Measurements from ENCODE around the gene LSP1.

LSP1 gene

DNA sequence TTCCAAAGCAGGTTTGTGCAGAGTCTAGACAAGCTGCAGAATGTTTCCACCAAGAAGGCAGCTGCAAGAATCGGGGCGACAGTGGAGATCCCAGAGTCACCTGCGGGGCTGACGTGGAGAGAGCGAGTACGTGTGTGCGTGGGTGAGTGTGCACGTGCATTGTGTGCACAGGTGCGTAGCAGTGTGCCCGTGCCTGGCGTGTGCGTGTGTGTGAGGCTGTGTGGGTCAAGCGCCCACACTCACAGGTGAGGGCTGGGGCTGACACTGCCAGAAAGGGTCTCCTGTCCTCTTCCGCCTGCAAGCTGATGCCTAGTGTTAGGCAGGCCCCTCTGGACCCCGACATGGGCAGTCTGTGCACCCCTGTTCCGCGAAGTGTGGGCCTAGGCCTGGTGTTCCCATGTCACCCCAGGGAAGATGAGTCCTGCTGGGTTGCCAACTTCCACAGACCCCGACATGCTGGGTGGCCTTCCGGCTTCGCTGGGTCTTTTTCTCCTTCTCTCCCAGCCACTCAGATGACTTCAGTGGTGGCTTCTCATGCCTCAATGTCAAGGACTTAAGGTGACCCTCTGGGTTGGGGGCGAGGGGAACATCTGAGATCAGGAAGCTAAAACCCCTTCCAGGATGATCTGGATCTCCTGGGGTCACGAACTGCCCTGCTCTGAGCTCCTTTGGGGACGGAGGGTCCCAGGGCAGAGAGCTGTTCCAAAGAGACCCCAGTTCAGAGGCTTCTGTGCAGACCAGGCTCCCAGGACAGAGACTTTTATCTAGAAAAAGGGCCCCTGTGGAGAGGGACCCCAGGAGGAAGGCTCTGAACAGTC, 28.5 kb upstream of the LSP1 start:
- no peak for DNase-seq (ENCODE audit: low read depth)

- DNase-seq (ENCODE audit: low read depth) = no peak
Observed at GRCh38 chr11:1825039-1825740, 27.7 kb upstream of the LSP1 start.

GRCh38 chr11:1825785-1826451, 27.0 kb upstream of the LSP1 start:
- DNase-seq (ENCODE audit: low read depth) = no peak

DNA sequence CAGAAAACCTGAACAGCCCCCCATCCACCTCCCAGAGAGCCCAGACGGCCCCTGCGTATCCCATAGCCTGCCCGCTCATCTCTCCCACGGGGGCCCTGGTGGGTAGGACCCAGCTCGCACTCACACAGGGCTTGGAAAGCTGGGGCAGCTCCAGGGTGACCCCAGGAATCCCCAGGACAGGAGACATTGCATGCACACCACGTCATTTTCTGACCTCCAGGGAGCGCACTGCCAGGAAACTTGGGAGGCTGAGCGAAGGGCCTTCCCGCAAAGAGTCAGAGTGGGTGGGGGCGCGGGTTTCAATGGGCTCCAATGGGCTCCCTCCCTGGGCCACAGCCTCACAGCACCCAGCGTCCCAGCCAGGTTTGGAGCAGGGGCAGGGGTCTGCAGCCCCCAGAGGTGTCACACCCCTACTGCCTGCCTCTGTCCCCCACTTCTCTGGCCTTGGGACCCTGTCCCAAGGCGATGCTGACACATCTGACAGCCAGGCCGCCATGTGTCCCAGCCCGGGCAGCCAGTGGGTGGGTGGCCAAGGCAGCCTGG, 26.3 kb upstream of the LSP1 start:
- DNase-seq (ENCODE audit: low read depth) = no peak

- no peak for DNase-seq (ENCODE audit: low read depth)
Observed at GRCh38 chr11:1827095-1827813, 25.6 kb upstream of the LSP1 start.

GRCh38 chr11:1827931-1828330, 25.0 kb upstream of the LSP1 start:
- DNase-seq (ENCODE audit: low read depth) = no peak

DNA sequence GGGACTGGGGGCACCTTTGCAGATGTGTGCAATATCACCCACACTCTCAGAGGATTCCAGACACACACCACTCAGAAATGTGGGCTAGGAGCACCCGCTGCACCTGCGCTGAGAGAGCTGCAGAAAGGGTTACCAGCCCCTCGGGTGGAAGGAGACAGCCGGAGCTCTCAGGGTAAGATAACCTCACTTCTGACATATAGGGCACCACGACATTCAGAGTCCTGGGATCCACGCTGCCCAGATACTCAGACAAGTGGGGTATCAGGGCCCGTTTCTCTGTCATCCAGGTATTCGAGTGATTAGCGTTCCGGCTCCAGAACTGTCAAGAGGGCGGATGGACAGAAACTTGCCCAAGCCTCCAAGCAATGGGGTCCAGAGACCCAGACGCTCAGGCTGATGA, 24.3 kb upstream of the LSP1 start:
- DNase-seq (ENCODE audit: low read depth) = no peak

GRCh38 chr11:1829039-1829820, 23.7 kb upstream of the LSP1 start:
- no peak for DNase-seq (ENCODE audit: low read depth)

DNA sequence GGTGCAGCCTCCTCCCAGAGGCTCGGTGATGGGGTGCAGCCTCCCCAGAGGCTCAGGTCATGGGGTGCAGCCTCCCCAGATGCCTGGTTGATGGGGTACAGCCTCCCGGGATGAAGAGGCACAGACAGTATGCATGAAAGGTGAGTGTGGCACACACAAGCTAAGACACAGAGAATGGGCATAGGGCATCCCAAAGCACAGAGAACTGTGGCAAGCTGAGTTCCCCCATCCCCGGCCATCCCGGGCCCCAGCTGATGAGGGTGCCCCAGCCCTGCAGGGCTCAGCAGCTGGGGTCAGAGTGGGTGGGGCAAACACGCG, 22.9 kb upstream of the LSP1 start:
- no peak for DNase-seq (ENCODE audit: low read depth)

DNA sequence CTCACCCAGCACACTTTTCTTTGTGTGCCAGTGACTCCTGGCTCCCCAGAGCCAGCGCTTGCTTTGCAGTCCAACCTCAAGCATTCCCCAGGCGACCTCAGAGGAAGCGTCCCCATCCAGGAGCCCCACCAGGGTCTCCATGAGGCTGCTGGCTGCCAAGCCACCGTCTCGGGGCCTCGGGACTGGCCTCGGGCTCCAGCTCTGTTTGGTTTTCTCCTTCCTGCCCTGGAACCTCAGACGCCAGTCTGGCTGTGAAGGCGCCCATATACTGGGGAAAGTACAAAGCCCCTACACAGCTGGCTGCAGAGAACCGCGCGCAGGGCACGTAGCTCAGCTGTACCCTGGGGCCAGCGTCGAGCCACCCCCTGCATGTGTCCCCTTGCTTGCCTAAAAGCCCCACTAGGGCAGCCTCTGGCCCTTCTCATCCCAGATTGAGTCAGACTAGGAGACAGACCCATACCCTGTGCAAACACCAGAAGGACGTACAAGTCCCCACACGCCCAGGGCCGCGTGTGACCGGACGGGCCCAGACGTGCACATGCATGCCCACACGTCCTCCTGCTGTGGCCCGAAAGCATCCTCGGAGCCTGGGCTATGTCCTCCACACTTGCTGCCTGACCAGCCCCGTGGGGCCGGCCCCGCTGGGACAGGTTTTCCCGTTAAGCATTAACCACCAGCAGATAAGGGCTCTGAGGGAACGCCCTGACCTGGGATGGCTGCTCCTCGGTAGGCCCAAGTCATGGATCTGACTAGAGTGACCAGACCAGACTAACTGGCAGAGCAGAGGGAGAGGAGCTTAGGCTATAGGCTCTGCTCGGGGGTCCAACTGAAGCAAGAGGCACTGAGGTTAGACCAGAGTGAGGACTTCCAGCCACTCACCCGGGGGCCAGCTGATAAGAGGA, 22.3 kb upstream of the LSP1 start:
- DNase-seq (ENCODE audit: low read depth) = no peak

DNA sequence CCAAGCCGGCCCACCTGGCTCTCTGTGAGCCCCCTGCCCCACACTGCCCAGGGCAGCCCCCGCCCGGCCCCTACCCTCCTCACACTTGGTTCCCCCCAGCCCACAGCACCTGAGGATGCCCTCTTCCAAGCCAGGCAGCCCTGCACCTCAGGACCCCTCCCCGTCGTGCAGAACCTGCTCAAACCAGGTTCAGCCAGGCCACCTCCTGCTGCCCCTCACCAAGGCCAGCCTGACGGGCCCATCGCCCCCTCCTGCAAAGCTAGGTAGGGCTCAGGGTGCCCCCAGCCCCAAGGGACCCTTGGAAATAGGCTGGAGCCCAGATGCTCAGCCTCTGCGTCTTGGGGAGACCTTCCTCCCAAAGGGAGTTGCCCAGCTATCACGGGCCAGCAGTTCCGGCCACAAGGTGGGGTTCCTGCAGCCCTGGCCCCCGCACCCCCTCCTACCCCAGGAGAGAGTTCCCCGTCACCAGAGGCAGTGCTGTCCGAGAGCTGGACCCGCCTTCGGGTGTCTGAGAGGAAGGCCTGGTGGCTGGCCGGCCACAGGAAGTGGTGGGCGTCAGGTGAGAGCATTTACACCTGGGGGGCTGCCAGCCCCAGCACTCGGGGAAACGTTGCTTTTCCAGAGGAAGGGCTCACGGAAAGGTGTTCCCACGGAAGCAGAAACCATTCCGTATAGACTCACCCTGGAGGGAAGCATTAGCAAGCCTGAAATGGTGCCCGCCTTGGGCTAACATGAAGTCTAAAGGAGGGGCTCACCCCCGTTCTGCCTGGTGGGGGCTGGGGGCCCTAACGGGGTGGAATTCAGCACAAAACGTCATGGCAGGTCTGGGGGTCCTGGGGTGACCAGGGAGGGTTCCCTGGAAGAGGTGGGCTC, 21.3 kb upstream of the LSP1 start:
- no peak for DNase-seq (ENCODE audit: low read depth)

- DNase-seq (ENCODE audit: low read depth) = peak; percentile 67
Observed at GRCh38 chr11:1832211-1832919, 20.5 kb upstream of the LSP1 start.

- no peak for DNase-seq (ENCODE audit: low read depth)
Observed at GRCh38 chr11:1832920-1833295, 20.0 kb upstream of the LSP1 start.

- DNase-seq (ENCODE audit: low read depth) = no peak
Observed at GRCh38 chr11:1834062-1834610, 18.7 kb upstream of the LSP1 start.

GRCh38 chr11:1834779-1835670, 17.9 kb upstream of the LSP1 start, which contains the start of gene SYT8:
Gene SYT8 (plus strand): TSS chr11:1834990. CDS start chr11:1835106, 116 bp downstream.
- DNase-seq (ENCODE audit: low read depth) = no peak

GRCh38 chr11:1835671-1836010, 17.2 kb upstream of the LSP1 start:
- no peak for DNase-seq (ENCODE audit: low read depth)

Measured in activated T-cell treated with anti-CD3 and anti-CD28 coated beads for 48 hours (primary cell).